ENCODE measurements around the gene CCNG2. TPM values are rescaled to one million over a fixed set of nuclear protein-coding genes. Genes with fewer than 3 reads are reported as not detected.

Gene CCNG2
- total RNA-seq, 1 donor from 2014 or later = 153 TPM

DNA sequence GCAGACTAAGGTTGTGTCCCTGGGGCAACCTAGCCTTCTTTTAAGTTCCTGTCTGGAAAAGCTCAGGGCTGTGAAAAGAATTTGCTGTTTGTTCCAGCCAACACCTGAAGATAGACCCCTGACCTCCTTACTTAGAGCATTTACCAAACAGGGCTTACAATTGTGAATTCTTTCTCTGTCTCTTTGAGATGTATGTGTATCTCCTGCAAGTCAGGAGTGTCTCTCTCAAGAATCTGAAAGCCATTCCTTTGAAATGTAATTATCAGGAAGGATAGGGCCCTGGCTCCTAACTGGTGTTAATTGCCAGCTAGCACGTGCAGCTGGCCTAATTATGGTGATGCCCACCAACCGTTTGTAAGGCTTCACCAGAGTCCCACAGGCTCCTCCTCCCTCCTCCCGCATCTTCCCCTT, 18.2 kb downstream of the CCNG2 start:
- DNase-seq (ENCODE audit: low read depth) = no peak

DNA sequence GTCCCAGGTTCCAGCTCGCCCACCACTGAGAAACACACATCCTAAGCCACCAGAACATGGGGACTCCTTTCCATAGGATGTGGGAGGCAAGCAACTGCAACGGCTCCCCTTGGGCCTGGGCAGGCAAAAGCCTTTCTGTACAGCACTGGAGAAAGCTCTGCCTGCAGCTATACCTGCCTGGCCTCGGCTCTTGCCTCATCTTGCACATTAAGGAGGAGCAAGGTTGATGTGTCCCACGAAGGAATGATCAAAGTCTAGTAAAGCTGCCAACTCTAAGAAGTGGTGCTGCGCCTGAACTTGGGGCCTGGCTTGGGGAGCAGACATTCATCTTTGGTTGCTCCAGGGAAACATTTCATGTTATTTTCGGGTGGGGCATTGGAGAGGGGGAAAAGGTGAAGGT, 19.6 kb downstream of the CCNG2 start:
- DNase-seq (ENCODE audit: low read depth) = no peak

DNA sequence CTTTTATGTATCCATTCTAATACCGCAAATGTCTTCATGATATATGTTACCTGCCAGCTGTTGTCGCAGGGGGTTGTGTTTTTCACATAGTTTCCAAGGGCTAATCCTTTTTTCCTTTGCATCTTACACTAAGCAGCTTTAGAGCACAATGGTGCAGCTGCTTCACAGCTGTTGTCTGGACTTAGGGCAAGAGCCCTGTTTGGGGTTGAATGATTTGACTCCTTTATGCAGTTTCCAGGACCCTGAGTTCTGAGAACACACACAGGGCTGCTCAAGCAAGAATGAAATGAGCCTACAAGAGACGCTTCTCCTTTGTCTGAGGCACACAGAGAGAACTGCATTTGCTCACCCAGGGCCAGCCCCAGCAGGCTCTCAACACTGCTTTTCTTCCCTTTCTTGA, 20.2 kb downstream of the CCNG2 start:
- no peak for DNase-seq (ENCODE audit: low read depth)

DNA sequence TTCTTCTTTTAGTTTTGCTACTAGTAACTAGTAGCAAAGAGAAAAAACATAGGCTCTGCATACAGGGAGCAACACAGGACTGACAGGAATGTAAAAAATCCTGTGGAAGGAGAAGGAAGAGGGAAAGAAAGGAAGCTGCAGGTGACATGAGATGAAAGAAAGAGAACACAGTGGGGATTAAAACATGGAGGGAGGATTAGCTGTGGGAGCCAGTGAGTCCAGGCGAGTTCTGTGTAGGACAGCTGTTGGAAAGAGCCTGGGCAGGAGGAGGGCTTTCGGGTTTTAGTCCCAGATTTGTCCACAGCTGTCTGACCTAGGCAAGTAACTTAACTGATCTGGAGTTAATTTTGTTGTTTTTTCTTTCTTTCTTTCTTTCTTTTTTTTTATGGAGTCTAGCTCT, 21.6 kb downstream of the CCNG2 start:
- no peak for DNase-seq (ENCODE audit: low read depth)

DNA sequence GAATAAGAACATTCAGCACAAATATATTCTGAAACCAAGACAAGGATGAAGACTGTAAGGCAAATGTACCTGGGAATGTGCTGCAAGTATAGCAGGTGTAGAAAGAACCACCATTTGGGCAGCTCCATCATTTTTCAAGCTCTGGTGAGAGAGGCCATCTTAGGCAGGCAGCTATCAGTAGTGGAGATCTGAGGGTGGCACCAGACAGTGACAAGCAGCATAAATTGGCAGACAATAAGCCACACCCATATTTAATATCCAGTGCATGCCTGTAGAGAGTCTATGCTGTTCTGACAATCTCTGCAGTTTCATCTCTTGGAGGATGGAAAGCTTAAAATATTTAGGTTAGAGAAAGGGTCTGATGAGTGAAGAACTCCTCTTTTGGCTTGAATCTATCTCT, 22.5 kb downstream of the CCNG2 start:
- DNase-seq (ENCODE audit: low read depth) = no peak

DNA sequence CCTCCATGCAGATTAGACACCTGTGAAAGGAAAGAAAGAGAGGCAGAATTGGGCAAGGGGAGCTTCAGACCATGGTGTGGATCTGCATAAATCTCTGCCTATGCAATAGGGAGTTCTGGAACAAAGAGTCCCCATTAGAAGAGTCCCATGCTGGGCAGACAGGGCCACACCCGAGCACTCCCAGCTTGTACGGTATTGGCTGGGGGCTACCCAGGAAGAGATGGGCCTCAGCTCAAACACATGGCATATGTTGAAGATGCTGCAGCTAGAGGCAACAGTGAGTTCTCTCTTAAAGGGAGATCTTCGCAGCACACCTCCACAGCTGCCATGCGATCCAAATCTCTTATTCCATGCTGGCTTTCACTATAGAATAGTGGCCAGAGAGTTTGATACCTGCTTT, 24.7 kb downstream of the CCNG2 start:
- DNase-seq (ENCODE audit: low read depth) = no peak

DNA sequence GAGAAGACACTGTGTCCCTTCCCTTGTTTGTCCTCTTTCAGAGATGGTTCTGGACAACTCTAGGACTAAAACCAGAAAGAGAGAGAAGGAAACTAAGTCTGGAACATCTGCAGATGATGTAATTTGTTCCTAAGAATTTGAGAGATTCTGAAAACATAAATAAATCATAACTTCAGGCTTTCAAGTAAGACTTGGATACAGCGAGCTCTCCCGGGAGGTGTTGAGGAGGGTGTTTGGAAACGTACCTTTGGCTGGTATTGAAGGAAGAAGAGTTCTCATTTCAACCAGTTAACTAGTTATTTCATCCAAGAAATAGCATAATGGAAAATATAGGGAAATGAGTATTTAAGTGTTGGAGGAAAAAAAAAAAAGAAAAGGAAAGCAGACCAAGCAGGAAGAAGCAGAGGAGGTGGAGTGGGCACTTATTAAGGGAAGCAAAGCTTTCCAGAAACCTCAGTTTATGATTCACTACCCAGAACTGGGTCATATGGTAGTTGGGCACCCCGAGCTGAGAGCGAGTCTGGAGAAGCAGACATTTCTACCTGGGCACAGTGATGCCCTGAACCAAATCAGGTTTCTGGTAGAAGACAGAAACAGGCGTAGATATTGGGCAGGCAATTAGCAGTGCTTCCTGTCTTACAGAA, 26.9 kb downstream of the CCNG2 start:
- peak; percentile 23 for DNase-seq (ENCODE audit: low read depth)

DNA sequence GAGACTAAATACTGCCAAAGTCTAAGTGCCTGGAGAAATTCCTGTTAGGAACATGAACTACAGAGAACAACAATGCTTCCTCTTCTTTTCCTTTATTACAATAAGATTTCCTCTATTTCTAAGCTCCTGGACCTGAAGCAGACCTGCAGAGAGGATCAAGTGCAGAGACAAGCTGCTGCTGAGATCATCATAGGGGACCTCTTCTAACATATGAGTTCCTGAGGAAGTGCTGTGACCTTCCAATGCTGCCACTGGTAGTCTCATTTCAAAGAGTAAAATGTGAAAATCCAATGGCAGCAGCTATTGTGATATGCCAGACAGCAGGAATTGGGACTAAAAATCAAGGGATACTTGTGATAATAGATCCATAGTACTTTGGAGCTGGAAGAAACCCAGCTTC, 28.0 kb downstream of the CCNG2 start:
- DNase-seq (ENCODE audit: low read depth) = no peak

DNA sequence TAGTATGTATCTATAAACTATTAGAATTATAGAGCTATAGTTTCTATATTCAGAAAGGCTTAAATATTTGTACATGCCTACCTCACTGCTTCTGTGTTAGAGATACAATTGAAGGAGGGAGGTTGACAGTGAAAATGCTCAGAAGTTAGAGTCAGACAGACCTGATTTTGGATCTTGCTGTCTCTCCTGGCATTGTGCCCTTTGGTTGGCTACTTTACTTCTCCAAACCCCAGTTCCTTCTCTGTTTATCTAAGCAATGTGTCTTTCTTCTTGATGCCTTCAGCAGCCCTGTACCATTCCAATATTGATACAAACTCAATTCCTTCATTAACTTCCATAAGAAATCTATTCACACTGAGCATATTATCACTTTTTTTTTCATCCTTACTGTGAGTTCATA, 28.7 kb downstream of the CCNG2 start:
- DNase-seq (ENCODE audit: low read depth) = no peak

DNA sequence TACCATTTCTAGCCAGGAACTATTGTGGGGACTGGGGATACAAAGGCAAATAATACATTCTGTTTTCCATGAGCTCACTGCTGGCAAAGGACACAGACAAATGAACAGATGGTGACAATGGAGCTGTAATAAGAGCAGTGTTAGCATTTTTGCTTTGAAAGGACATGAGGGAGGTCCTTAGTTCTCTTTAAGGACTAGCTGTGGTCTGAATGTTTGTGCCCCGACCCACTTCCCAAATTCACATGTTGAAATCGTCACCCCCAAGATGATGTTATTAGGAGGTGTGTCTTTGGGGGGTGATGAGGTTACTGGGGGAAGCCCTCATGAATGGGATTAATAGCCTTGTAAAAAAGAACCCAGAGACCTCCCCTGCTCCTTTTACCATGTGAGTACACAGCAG, 30.3 kb downstream of the CCNG2 start:
- DNase-seq (ENCODE audit: low read depth) = no peak

DNA sequence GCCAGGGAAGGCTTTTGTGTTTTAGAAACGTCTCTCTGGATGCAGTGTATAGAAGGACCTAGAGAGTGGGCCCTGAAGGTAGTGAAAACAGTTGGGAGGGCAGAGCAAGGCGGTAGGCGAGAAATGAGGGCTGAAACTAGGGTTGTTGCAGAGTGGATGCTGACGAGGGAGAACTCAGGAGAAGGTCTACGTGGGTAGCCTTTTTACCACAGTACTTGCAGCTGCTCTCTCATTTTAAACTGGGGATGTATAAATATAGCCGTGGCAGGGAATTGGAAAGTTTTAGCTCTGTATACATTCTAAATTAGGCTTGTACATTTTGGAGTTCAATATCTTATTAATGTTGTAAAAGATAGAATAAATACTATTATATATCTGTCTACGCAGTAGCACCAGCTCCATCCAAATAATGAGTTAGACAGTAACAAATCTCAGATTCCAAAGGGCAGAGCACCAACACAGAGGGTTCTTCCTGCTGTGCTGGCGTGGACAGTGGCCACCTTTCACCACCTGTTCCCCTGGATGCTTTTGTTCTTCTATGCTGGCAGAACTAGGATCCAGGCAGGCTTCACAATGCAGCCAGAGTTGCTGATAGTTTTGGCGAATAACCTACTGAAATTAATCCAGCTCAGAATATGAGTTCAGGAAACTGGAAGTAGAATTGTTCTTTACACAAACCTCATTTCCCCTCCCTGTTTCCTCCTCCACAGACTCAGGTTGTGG, 31.7 kb downstream of the CCNG2 start:
- DNase-seq (ENCODE audit: low read depth) = no peak

DNA sequence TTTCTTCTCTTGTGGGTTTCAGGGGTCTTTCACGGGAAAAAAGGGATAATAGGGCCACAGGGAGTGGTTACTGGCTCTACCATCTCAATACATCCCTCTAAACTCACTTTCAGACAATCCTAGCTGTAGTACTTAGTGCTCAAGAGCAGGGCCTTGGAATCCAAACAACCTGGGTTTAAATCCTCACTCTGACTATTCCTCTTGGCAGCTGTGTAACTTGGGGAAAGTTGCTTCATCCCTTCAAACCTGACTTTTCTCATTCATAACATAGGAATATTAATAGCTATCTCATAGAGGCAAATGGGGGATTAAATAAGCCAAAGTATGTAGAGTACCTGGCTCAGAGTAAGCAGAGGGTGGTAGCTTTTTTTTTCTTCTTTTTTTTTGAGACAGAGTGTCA, 32.4 kb downstream of the CCNG2 start:
- no peak for DNase-seq (ENCODE audit: low read depth)

DNA sequence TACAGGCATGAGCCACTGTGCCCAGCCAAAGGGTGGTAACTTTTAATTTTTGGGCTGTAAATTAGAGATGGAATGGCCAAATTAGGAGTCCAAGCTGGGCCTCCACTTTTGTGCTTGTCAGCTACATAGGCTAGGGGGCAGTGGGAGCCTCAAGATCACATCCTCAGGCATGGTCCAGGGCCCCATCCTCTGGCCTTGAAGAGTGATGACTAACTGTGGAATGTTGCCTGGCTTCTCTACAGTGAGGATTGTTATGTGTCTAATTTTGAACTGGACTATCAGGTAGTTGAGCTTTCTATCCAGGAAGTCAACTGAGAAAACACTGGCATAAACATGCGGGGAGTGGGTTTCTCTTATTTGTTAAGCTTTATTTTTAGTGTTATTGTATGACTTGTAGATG, 33.0 kb downstream of the CCNG2 start:
- peak; percentile 53 for DNase-seq (ENCODE audit: low read depth)

DNA sequence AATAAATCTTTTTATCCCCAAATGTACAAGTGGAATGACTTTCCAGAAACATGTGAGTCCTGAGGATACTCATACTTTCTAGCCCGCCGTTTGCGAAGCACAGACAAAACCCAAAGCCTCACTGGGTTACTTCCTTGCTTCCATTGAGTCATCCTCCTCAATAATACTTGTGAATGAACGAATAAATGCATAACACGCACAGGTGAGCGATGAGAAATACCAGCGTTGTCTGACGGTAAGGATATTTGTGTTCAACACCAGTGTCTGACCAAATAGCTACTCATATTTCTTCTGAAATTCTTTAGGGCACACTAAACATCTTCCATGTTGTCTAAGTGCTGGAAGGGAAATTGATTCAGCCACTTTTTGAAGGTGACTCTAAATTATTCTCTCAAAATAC, 36.0 kb downstream of the CCNG2 start:
- no peak for DNase-seq (ENCODE audit: low read depth)

DNA sequence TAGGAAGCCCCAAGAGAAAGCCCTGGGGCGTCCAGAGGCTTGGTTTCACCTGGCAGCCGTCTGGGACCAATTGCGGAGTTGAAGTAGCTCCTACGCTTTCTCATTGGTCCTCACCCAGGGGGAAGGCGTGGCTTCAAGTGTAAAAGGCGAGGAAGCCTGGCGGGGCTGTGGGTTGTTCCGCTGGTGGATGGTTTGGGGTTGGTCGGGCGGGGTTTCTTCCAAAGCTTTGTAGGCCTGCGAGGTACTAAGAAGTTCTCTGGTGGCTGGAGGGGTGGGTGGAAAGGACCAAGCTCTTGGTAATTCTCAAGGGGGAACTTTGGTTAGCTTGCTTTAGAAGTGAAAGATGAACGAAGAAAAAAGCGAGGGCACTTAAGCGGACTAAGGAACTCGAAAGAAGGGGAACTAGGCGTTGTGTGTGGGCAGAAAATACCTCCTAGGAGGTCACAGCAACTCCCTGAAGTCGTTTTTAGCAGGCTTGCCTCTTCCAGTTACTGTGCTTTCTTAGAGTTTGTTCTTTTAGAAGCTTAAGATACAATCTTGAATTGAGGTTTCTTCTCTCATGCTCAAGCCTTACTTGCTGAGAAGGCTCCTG, 36.6 kb downstream of the CCNG2 start:
- no peak for DNase-seq (ENCODE audit: low read depth)

DNA sequence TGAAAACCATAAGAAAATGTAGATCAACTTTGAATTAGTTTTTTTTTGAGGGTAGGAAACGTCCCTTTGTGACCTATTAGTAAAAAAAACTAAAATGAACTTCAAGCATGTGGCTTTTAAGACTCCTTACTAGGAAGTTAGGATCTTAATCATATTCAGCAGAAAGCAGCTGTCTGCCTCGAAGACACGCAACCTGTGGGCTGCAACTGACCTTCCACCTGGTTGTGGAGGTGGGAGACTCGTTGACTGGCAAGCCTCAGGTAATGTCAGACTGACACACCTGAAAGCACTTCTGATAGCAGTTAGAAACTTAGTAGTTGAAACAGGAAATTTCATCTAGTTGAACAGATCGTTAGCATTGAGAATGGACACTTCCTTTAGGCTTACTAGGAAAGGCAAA, 37.4 kb downstream of the CCNG2 start:
- DNase-seq (ENCODE audit: low read depth) = no peak

DNA sequence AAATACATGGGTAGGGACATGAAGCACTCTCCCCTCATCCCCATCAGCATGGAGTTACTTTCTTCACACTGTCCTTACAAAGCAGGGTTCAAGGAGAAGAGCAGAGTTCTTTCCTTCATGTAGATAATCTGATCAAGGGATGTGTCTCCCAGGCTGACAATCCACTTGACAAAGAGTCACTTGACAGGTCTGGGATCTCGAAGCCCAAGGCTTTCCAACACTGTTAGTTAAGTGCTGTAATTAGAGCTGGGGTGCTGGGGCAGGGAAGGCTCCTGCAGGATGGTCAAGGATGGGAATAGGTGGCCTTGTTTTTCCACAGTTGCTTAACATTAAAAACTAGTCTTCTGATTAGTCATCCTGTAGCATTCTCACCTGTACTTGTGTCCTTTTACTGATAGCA, 38.0 kb downstream of the CCNG2 start:
- no peak for DNase-seq (ENCODE audit: low read depth)

DNA sequence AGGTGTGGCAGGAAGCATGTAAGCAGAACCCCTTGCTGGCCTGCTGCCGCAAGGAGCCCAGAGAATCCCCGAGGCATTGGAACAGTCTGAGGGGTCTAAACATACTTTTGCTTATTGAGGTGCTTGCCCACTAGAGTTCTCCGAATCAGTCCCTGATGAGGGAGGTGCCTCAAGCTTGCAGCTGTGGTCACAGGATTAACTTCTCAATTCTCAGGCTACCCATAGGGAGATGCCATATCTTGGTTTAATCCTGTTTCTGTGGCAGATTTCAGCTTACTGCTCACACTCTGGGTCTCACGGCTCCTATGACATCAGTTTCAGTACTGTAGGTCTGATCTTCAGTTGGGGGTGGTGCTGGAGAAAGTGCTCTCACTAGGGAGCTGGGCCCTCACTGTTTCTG, 39.9 kb downstream of the CCNG2 start:
- no peak for DNase-seq (ENCODE audit: low read depth)

DNA sequence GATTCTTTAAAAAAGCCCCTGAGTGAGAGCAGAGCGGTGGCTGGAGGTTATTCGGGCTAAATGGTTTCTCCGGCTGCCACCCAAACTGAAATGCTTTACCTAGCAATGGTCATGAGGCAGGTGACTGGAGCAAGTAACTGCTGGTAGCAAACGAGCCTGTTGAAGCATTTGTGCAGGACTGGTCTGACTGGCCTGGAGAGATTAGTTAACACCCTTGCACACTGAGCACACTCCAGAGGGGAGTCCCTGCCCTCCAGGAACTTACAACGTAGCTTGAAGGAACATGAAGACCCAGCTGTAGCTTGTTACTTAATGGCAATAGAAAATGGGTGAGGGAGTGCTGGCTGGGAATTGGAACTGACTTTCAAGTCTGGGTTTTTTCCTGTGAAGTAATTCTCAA, 40.4 kb downstream of the CCNG2 start:
- DNase-seq (ENCODE audit: low read depth) = no peak

DNA sequence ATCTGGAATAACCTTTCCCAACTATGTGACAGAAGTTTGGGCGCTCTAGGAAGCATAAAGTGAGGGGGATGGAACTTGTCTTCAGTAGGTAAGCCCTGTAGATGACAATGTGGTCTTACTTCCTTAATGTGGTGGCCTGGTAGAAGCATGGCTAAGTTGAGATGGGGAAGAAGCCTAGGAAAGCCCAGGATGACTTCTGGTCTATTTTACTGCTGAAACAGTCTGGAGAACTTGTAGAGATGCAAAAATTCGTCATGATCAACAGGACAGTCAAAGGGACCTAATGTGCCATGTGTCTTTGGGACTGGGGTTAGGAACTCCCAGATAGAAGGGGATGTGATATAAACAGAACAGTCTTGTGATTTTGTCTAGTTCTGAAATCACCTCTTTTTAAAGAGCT, 40.8 kb downstream of the CCNG2 start:
- no peak for DNase-seq (ENCODE audit: low read depth)

DNA sequence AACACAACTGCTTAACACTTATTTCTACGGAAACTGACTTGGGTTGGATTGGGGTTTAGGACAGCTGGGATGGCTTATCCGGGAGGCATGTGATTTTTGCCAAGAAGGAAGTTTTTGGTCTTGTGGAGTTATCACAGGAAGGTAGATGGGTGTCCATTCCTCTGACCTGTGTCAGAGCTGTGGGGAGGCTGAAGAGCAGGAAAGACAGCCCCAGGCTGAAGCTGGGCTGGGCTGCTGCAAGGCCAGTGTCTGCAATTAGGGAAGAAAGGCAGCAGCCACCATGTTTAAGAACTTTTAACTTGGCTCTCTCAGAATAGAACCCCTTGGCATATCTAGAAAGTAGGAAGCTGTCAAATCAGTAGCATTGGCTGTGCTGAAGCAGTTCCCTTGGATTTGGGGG, 42.3 kb downstream of the CCNG2 start:
- no peak for DNase-seq (ENCODE audit: low read depth)

DNA sequence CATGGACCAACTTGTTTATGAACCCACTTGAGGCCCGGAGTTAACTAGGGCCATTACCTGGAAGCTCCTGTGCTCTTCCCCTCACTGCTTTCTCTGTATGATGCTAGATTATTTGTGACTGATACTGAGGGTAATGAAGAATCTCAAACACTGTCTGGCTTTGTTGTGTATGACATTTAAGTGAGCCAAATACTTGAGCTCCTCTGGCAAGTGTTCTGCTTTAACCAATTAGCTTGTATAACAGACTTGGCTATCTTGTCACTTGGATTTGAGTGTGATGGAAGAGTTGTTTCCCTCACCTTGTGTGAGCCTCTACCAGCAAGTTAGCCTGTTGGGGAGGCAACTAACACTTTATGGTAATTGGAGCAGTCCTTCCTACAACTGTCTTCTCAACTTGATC, 42.7 kb downstream of the CCNG2 start:
- no peak for DNase-seq (ENCODE audit: low read depth)

DNA sequence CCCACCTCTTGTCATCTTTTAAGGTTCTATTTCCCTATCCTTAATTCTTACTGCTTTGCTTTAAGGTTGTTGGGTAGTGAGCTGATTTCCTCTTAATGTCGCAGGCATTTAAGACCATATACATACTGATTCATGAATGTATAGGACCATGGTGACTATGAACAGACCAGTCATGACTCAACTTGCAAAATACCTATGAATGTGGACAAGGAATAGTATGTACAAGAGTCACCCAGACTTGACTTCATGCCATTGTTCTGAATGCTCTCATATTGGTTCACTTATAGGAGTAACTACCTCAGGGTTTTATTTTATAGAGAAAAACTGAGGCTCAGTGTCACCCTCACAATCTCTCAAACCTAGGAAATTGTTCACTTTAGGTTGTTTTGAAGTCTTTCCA, 44.3 kb downstream of the CCNG2 start:
- peak; percentile 13 for DNase-seq (ENCODE audit: low read depth)

DNA sequence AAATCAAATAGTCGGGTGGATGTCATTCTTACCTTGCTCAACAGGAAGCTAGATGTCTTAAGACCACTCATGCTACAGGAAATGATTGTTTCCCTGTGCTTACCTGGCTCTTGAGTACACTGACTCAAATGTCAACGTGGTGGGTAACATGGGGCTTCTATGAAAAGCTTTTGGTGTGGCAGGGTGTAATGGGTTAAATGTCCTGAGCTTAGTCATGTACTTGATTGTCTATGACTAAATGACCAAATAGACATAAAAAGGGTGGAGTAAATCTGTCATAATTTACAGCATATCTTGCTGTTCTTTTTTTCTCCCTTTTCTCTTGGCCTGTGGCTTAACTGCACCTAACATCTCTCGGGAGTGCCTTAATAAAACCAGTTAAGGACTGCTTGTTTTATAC, 44.9 kb downstream of the CCNG2 start:
- DNase-seq (ENCODE audit: low read depth) = peak; percentile 13
